ENCODE data around the gene ODAD4. TPM values are rescaled to one million over a fixed set of nuclear protein-coding genes. Genes with fewer than 3 reads are reported as not detected.

Gene ODAD4
- total RNA-seq, 2 experiments from 2014 or later = 0.65 to 0.72 TPM

DNA sequence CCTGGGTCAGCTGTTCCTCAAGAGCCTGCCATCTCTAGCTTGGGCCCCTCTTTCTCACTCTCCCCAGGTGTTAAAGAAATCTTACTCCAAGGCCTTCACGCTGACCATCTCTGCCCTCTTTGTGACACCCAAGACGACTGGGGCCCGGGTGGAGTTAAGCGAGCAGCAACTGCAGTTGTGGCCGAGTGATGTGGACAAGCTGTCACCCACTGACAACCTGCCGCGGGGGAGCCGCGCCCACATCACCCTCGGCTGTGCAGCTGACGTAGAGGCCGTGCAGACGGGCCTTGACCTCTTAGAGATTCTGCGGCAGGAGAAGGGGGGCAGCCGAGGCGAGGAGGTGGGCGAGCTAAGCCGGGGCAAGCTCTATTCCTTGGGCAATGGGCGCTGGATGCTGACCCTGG is 43.0 kb downstream of the ODAD4 start:
- Mint-ChIP-seq H3K4me1 (peaks cover 18% of the 10 kb centered on the region), H3K4me3 (no peak overlapping the region), H3K27ac (no peak overlapping the region), H3K27me3 (no peaks in the 10 kb centered on the region), H3K9me3 (no peaks in the 10 kb centered on the region), H3K36me3 (peaks cover 26% of the 10 kb centered on the region)
- DNase-seq (no peak), ATAC-seq (ENCODE audit: low read depth) (no peak)
- POLR2A ChIA-PET = no interaction called here

DNA sequence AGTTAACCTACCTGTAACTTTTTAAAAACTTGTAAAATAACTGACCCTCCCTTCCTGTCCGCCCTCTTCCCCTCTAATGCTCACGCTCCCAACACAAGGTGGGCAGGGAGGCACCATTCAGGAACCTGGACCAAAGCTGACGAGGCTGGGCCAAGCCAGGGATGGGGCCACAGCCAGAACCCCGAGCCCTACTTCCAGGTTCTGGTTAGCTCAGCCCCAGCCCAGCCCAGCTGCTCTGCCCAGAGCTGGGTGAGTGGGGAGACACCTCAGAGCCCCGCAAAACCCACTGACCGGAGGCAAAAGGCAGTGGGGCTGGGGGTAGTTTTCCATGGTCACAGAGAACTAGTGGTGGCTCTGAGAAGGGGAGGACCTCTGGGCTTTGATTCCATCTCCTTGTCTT is 43.6 kb downstream of the ODAD4 start:
- ATAC-seq (ENCODE audit: low read depth) = no peak
- H3K36me3 Mint-ChIP-seq = peaks cover 27% of the 10 kb centered on the region

GRCh38 chr17:41974658-41975057 is 44.2 kb downstream of the ODAD4 start:
- Mint-ChIP-seq H3K4me3 (no peak overlapping the region), H3K27me3 (no peaks in the 10 kb centered on the region), H3K9me3 (no peaks in the 10 kb centered on the region), H3K4me1 (peaks cover 14% of the 10 kb centered on the region), H3K27ac (no peak overlapping the region), H3K36me3 (peaks cover 24% of the 10 kb centered on the region)
- DNase-seq (no peak), ATAC-seq (ENCODE audit: low read depth) (no peak)
- POLR2A ChIA-PET = interaction anchor here (1.3 kb wide), 1 partner anchor 138 kb away, joined by 5 read pairs; the partner anchor contains the start of gene DHX58

More for the DNA sequence above, 43.6 kb downstream of the ODAD4 start:
- Mint-ChIP-seq H3K4me3 (no peak overlapping the region), H3K27me3 (no peaks in the 10 kb centered on the region), H3K27ac (peak overlapping the region; percentile 38), H3K4me1 (peaks cover 18% of the 10 kb centered on the region), H3K9me3 (no peaks in the 10 kb centered on the region)
- DNase-seq = no peak
- POLR2A ChIA-PET = interaction anchor here (0.7 kb wide), 1 partner anchor 418 kb away, joined by 3 read pairs; no protein-coding TSS in a partner anchor

DNA sequence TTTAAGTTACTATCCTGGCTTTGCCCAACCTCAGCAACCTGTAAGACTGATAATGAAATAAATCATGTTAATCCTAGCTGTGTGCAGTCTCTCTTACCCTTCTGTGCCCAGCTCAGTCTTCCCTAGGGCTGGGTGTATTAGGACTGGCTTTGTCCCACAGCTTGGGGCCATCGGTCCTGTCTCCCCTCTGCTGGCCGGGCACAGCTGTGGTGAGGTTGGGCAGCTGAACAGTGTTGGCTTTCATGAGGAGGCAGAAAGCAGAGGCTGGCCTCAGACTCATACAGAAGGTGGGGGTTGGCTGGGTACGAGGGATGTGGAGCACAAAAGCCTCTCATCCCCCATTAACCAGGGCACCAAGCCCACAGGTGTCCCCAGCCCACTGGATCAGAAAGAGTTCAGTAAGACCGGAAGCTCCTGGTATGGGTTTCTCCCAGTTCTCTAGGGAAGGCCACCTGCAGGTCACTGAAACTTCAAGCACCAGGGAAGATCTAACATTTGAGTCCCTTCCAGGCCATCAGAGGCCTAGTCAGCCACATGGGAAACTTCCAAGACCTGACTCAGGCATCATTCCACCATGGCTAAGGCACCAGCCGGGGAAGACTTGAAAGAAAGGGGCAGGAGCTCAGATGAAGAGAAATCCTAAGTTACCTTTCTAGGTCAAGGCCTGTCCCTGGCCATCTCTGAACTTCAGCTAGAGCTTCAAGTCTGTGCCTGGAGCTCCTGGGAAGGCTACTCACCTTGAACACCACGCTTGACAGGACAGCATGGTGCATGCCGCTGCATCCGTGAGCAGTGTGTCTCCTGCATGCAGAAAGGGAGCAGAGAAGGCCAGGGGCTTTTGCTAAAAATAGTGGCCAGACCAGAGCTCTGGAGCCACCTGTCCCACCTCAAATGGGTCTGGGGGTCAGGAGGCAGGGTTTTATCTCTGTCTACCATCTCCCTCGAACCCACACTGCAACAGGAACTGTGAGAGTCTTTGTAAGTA is 45.0 kb downstream of the ODAD4 start:
- no peaks in the 10 kb centered on the region for H3K9me3 Mint-ChIP-seq
- DNase-seq = no peak
- no peak for ATAC-seq (ENCODE audit: low read depth)
- peaks cover 26% of the 10 kb centered on the region for H3K36me3 Mint-ChIP-seq
- peaks cover 12% of the 10 kb centered on the region for H3K4me1 Mint-ChIP-seq
- no peak overlapping the region for H3K4me3 Mint-ChIP-seq
- no peaks in the 10 kb centered on the region for H3K27me3 Mint-ChIP-seq
- POLR2A ChIA-PET = interaction anchor here (0.6 to 1.4 kb wide), 3 partner anchors 9 to 137 kb away, joined by 3 to 5 read pairs (median 5); partner anchors contain the start of genes CNP and DHX58
- no peak overlapping the region for H3K27ac Mint-ChIP-seq

DNA sequence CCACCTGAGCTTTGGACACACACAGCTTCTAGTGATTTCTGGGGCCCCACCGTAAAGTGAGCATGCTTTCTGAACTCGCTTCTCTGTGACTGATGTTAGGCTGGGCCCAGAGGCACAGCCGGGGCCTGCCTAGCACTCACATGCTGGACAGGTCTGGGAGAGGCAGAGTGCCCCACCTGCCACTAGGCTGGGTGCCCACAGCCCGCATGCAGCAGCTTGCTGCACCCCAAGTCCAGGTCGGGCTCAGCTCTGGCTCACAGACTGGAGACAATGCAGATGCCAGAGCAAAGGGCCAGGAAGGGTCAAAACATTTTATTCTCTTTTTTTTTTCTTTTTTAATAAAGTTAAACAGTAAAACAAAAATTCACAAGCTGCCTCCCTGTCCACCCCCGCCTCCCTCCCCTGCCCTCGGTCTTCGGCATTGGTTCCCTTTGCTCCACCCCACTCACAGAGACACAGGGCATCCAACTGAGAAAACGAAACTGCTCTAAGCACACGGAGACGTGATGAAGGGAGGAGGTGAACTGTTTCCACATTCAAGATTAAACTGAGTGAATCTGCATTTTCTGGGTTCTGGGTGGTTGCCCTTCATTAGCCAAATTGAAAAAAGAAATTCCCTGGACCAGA is 45.8 kb downstream of the ODAD4 start:
- POLR2A ChIA-PET = interaction anchor here (1.4 kb wide), 1 partner anchor 10 kb away, joined by 5 read pairs; the partner anchor contains the start of gene CNP
- no peak overlapping the region for H3K4me3 Mint-ChIP-seq
- H3K4me1 Mint-ChIP-seq = peaks cover 8% of the 10 kb centered on the region
- H3K27me3 Mint-ChIP-seq = no peaks in the 10 kb centered on the region
- H3K27ac Mint-ChIP-seq = peak overlapping the region; percentile 21
- H3K36me3 Mint-ChIP-seq = peaks cover 33% of the 10 kb centered on the region
- DNase-seq (no peak), ATAC-seq (ENCODE audit: low read depth) (no peak)
- H3K9me3 Mint-ChIP-seq = no peaks in the 10 kb centered on the region

GRCh38 chr17:41977991-41978390 is 47.6 kb downstream of the ODAD4 start:
- POLR2A ChIA-PET = no interaction called here
- Mint-ChIP-seq H3K36me3 (peaks cover 38% of the 10 kb centered on the region), H3K27ac (no peak overlapping the region), H3K27me3 (no peaks in the 10 kb centered on the region), H3K9me3 (no peaks in the 10 kb centered on the region), H3K4me3 (no peak overlapping the region), H3K4me1 (no peaks in the 10 kb centered on the region)
- DNase-seq (peak; percentile 17), ATAC-seq (ENCODE audit: low read depth) (no peak)

DNA sequence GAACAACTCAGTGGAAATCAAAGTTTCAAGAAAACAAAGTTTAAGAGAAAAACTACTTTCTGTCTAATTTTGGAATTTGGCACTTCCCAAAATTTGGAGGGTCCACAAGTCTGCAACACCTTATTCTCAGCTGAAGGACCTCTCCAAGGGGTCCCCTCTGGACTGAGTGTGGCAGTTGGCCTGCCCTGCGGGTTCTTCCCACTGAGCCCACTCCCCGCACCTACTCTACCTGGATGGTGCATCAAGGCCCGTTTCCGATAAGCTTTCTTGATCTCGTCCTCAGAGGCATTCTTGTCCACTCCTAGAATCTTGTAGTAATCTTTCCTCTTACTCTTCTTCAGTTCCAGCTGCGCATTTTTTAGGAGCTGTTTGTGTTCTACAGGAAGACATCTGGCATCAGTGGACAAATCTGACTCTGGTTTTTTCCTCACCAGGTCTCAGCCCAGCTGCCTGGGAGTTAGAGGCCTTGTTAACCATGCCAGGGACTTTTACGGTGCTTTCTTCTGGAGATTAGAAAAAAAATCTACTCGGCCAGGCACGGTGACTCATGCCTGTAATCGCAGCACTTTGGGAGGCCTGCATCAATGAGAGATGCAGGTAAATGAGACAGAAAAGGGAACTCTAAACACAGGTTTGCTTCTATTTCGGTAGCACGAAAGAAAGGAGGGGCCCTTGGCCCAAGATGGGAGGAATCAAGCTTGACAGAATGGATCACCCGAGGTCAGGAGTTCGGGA is 51.8 kb downstream of the ODAD4 start:
- H3K9me3 Mint-ChIP-seq = no peaks in the 10 kb centered on the region
- no peak overlapping the region for H3K27ac Mint-ChIP-seq
- DNase-seq (no peak), ATAC-seq (ENCODE audit: low read depth) (no peak)
- H3K4me3 Mint-ChIP-seq = no peak overlapping the region
- H3K36me3 Mint-ChIP-seq = peaks cover 47% of the 10 kb centered on the region
- H3K27me3 Mint-ChIP-seq = no peaks in the 10 kb centered on the region
- POLR2A ChIA-PET = interaction anchor here (1.1 to 1.4 kb wide), 2 partner anchors 15 to 35 kb away, joined by 3 read pairs; partner anchors contain the start of gene DNAJC7
- no peaks in the 10 kb centered on the region for H3K4me1 Mint-ChIP-seq

GRCh38 chr17:41984454-41984853 is 54.0 kb downstream of the ODAD4 start:
- DNase-seq (peak; percentile 9), ATAC-seq (ENCODE audit: low read depth) (no peak)
- POLR2A ChIA-PET = interaction anchor here (0.8 to 1.0 kb wide), 2 partner anchors 17 to 20 kb away, joined by 3 to 7 read pairs; no protein-coding TSS in a partner anchor
- Mint-ChIP-seq H3K4me1 (peaks cover 3% of the 10 kb centered on the region), H3K27me3 (no peaks in the 10 kb centered on the region), H3K27ac (no peak overlapping the region), H3K9me3 (no peaks in the 10 kb centered on the region), H3K4me3 (no peak overlapping the region), H3K36me3 (peaks cover 45% of the 10 kb centered on the region)

GRCh38 chr17:41985919-41986318 is 55.5 kb downstream of the ODAD4 start:
- POLR2A ChIA-PET = interaction anchor here (0.6 kb wide), 1 partner anchor 417 kb away, joined by 3 read pairs; no protein-coding TSS in a partner anchor
- DNase-seq (no peak), ATAC-seq (ENCODE audit: low read depth) (no peak)
- H3K4me1 Mint-ChIP-seq = peaks cover 3% of the 10 kb centered on the region
- H3K36me3 Mint-ChIP-seq = peaks cover 36% of the 10 kb centered on the region
- no peaks in the 10 kb centered on the region for H3K27me3 Mint-ChIP-seq
- no peak overlapping the region for H3K27ac Mint-ChIP-seq
- no peak overlapping the region for H3K4me3 Mint-ChIP-seq
- H3K9me3 Mint-ChIP-seq = no peaks in the 10 kb centered on the region

DNA sequence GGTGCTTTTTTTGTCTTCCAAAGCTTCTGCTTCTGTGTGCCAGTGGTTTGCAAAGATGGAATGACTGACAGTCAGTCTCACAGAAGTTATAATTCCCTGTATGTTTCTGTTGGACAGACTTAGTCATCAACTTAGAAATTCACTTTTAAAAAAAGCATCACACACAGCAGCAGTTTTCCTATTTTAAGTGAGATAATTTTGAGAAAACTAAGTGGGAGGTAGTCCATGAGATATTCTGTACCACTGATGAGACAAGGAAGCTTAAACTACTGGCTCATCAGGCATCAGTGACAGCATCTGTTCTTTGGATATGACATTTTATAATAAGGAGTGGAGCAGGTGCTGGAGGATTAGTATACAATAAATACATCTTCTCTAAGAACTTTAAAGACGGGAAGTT is 56.2 kb downstream of the ODAD4 start:
- peaks cover 3% of the 10 kb centered on the region for H3K4me1 Mint-ChIP-seq
- no peaks in the 10 kb centered on the region for H3K27me3 Mint-ChIP-seq
- no peak for ATAC-seq (ENCODE audit: low read depth)
- peaks cover 32% of the 10 kb centered on the region for H3K36me3 Mint-ChIP-seq
- POLR2A ChIA-PET = no interaction called here
- H3K4me3 Mint-ChIP-seq = no peak overlapping the region
- no peaks in the 10 kb centered on the region for H3K9me3 Mint-ChIP-seq
- no peak for DNase-seq
- no peak overlapping the region for H3K27ac Mint-ChIP-seq

DNA sequence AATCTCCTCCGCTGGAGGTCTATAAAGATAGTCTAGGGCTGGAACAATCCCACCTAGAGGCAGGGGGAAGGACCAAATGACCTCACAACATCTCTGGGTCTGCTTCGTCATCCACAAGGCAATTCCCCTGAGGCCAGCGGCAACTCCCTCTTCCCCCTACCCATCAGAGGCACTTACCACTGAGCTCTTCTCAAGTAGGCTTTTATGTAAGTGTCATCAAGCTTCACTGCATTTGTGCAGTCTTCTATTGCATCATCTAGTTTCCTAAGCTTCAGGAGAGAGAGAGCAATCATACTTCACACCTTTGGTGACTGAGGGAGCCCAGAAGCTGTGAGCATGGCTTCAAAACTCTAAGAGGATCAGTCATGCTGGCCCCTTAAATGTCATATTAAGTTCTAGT is 57.2 kb downstream of the ODAD4 start:
- no peak overlapping the region for H3K27ac Mint-ChIP-seq
- DNase-seq (no peak), ATAC-seq (ENCODE audit: low read depth) (no peak)
- no peaks in the 10 kb centered on the region for H3K9me3 Mint-ChIP-seq
- H3K4me3 Mint-ChIP-seq = no peak overlapping the region
- no peaks in the 10 kb centered on the region for H3K27me3 Mint-ChIP-seq
- POLR2A ChIA-PET = no interaction called here
- peaks cover 26% of the 10 kb centered on the region for H3K36me3 Mint-ChIP-seq
- H3K4me1 Mint-ChIP-seq = peaks cover 3% of the 10 kb centered on the region

DNA sequence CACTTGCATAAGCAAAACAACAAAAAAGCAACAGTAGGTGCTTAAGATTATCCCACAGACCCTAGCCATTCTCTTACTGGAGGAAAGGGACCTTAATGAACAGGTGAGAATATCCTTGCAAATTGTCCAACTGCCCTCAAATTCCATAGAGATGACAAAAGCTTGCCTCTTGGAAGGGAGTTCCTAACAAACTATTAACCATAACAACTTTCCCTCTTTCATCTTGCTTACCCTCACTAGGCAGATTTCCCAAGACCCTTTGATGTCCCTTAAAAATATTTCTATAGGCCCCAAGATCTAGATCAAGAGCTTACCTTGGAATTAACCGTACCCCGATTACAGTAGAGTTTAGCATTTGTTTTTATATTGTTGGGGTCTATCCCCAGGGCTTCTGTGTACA is 58.0 kb downstream of the ODAD4 start:
- Mint-ChIP-seq H3K27me3 (no peaks in the 10 kb centered on the region), H3K9me3 (no peaks in the 10 kb centered on the region), H3K4me1 (peaks cover 3% of the 10 kb centered on the region), H3K36me3 (peaks cover 28% of the 10 kb centered on the region), H3K4me3 (no peak overlapping the region), H3K27ac (no peak overlapping the region)
- POLR2A ChIA-PET = no interaction called here
- DNase-seq (no peak), ATAC-seq (ENCODE audit: low read depth) (no peak)

Data from activated naive CD8-positive, alpha-beta T cell treated with anti-CD3 and anti-CD28 coated beads, Interleukin-2, amount 10 ng/mL, durations not matched to agents 7 days and 5 days (primary cell).